Measurements from ENCODE around the gene RNF38. TPM values are rescaled to one million over a fixed set of nuclear protein-coding genes. Genes with fewer than 3 reads are reported as not detected.

The RNF38 gene
- polyA plus RNA-seq, 3 donors, result 11.3 to 33.2 (median 13.6) TPM

DNA sequence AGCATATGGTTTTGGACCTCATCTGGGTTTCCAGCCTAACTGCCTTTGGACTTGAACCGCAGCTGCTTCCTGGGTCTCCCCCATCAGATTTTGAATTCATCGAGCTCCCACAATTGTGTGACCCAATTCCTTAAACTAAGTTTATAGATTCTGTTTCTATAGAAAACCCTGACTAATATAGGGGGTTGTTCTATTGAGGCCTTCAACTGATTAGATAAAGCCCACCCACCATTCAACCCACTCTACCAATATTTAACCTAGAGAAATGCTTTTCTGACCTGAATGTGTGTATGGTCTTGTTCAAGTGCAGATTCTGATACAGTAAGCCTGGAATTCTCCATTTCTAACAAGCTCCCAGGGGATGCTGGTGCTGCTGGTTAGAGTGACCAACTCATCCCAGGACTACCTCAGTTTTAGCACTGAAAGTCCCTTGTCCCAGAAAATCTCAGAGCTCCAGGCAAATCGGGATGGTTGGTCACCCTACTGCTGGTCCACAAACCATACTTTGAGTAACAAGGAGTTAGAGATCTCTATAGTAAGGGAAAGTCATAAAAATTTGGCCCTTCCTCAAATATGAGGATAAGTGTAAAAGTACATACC, 110.1 kb downstream of the RNF38 start:
- Histone ChIP-seq H3K36me3 (replicated peaks in 1 of 2; ENCODE audit: control insufficient read depth in 1 of 2, insufficient read depth in 2 of 2, low read length in 2 of 2) (no peaks in the 10 kb centered on the region), H3K79me2 (ENCODE audit: insufficient read depth, low read length) (no peaks in the 10 kb centered on the region), H4K20me1 (ENCODE audit: insufficient read depth, low read length) (no peaks in the 10 kb centered on the region), H3K4me3 (replicated peaks in 1 of 3; ENCODE audit: low read depth in 2 of 3, low read length in 3 of 3) (no peak overlapping the region), H3K4me2 (replicated peaks; ENCODE audit: extremely low read depth, low read length, poor library complexity, severe bottlenecking) (no peak overlapping the region), H2AFZ (ENCODE audit: insufficient read depth, low read depth, low read length, poor library complexity, severe bottlenecking) (no peak overlapping the region), H3K9ac (ENCODE audit: insufficient read depth, low read length, poor library complexity, severe bottlenecking) (no peak overlapping the region), H3K9me3 (replicated peaks in 1 of 2; ENCODE audit: control insufficient read depth in 1 of 2, insufficient read depth in 1 of 2, low read length in 2 of 2) (no peaks in the 10 kb centered on the region), H3K27me3 (ENCODE audit: control insufficient read depth in 2 of 2, insufficient read depth in 2 of 2, low read length in 2 of 2) (no peaks in the 10 kb centered on the region), H3K27ac (ENCODE audit: low read depth in 1 of 2, low read length in 2 of 2) (no peak overlapping the region), H3K4me1 (ENCODE audit: control insufficient read depth in 1 of 2, insufficient read depth in 2 of 2, low read length in 2 of 2) (no peaks in the 10 kb centered on the region)
- no peaks in the 10 kb centered on the region for H3K9me3 Mint-ChIP-seq
- DNase-seq, result no peak
- H3K4me3 Mint-ChIP-seq, result no peak overlapping the region
- no CpG with 5 or more reads among the region's 3 CpGs for WGBS (ENCODE audit: insufficient coverage)
- H3K27me3 Mint-ChIP-seq (ENCODE audit: low read depth in 3 of 3), result peaks cover 0 to 2% (median 2%) of the 10 kb centered on the region in 3 donors
- no peaks in the 10 kb centered on the region for H3K4me1 Mint-ChIP-seq
- no peaks in the 10 kb centered on the region for H3K36me3 Mint-ChIP-seq
- intact Hi-C loops (cut with micrococcal nuclease), result no loop called here
- no peak overlapping the region for H3K27ac Mint-ChIP-seq
- TF ChIP-seq, protein P1, sequence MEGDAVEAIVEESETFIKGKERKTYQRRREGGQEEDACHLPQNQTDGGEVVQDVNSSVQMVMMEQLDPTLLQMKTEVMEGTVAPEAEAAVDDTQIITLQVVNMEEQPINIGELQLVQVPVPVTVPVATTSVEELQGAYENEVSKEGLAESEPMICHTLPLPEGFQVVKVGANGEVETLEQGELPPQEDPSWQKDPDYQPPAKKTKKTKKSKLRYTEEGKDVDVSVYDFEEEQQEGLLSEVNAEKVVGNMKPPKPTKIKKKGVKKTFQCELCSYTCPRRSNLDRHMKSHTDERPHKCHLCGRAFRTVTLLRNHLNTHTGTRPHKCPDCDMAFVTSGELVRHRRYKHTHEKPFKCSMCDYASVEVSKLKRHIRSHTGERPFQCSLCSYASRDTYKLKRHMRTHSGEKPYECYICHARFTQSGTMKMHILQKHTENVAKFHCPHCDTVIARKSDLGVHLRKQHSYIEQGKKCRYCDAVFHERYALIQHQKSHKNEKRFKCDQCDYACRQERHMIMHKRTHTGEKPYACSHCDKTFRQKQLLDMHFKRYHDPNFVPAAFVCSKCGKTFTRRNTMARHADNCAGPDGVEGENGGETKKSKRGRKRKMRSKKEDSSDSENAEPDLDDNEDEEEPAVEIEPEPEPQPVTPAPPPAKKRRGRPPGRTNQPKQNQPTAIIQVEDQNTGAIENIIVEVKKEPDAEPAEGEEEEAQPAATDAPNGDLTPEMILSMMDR (IDR thresholded peaks at IDR 0.05), result no peak

DNA sequence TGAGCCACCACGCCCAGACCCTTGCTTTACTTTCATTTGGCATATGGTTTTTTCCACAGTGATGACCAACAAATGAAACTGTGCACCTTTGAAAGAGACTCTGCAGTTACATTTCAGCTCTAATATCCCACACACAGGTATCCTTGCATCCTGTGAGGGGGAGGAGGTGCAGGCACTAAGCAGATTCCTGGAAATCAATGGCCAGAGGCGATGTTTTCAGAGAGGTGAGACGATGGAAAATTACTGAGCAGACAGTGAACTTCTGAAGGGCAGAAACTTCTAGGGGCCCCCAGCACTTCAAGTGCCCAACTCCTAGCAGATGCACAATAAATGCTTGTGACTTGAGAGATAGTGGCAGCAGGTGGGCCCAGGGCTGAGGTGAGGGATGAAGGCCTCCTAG, 112.0 kb downstream of the RNF38 start:
- no peak overlapping the region for H3K27ac Mint-ChIP-seq
- peaks cover 3% of the 10 kb centered on the region for H3K4me1 Mint-ChIP-seq
- DNase-seq, result no peak
- H3K79me2 ChIP-seq (ENCODE audit: insufficient read depth, low read length), result no peaks in the 10 kb centered on the region
- H3K9me3 Mint-ChIP-seq, result no peaks in the 10 kb centered on the region
- no peaks in the 10 kb centered on the region for H3K36me3 ChIP-seq (replicated peaks in 1 of 2; ENCODE audit: control insufficient read depth in 1 of 2, insufficient read depth in 2 of 2, low read length in 2 of 2)
- peaks cover 0 to 2% (median 2%) of the 10 kb centered on the region in 3 donors for H3K27me3 Mint-ChIP-seq (ENCODE audit: low read depth in 3 of 3)
- H4K20me1 ChIP-seq (ENCODE audit: insufficient read depth, low read length), result no peaks in the 10 kb centered on the region
- intact Hi-C loops (cut with micrococcal nuclease), result no loop called here
- H3K9me3 ChIP-seq (replicated peaks in 1 of 2; ENCODE audit: control insufficient read depth in 1 of 2, insufficient read depth in 1 of 2, low read length in 2 of 2), result no peaks in the 10 kb centered on the region
- no peak overlapping the region for H3K4me2 ChIP-seq (replicated peaks; ENCODE audit: extremely low read depth, low read length, poor library complexity, severe bottlenecking)
- no peaks in the 10 kb centered on the region for H3K4me1 ChIP-seq (ENCODE audit: control insufficient read depth in 1 of 2, insufficient read depth in 2 of 2, low read length in 2 of 2)
- H3K4me3 ChIP-seq (replicated peaks in 1 of 3; ENCODE audit: low read depth in 2 of 3, low read length in 3 of 3), result no peak overlapping the region
- no peak overlapping the region for H3K9ac ChIP-seq (ENCODE audit: insufficient read depth, low read length, poor library complexity, severe bottlenecking)
- H3K27ac ChIP-seq (ENCODE audit: low read depth in 1 of 2, low read length in 2 of 2), result no peak overlapping the region
- H3K4me3 Mint-ChIP-seq, result no peak overlapping the region
- 100% methylated on average over 2 of the region's 3 CpGs for WGBS (ENCODE audit: insufficient coverage)
- H2AFZ ChIP-seq (ENCODE audit: insufficient read depth, low read depth, low read length, poor library complexity, severe bottlenecking), result no peak overlapping the region
- H3K36me3 Mint-ChIP-seq, result no peaks in the 10 kb centered on the region
- TF ChIP-seq, protein P1 (IDR thresholded peaks at IDR 0.05), result no peak
- H3K27me3 ChIP-seq (ENCODE audit: control insufficient read depth in 2 of 2, insufficient read depth in 2 of 2, low read length in 2 of 2), result no peaks in the 10 kb centered on the region

Other genes with a start within 250 kb of the RNF38 start
- 1 to 10 TPM in 1 of 3 donors, under 1 TPM in 2; 0.11 to 2.3 (median 0.35) TPM for gene CCIN, start 230.9 kb downstream of the RNF38 start, polyA plus RNA-seq
- 100 to 1,000 TPM in 2 of 3 donors, 10 to 100 TPM in 1; 85.6 to 262 (median 225) TPM for gene CLTA, start 209.3 kb downstream of the RNF38 start, polyA plus RNA-seq
- 1 to 10 TPM; 4.1 to 5.0 (median 4.5) TPM for gene GNE, start 141.8 kb downstream of the RNF38 start, polyA plus RNA-seq
- under 1 TPM in 1 of 3 donors, not detected in 2; 0.08 TPM for gene MELK, start 172.6 kb upstream of the RNF38 start, polyA plus RNA-seq

Measured in CD14-positive monocyte (primary cell).